Brain microvascular endothelial cell (primary cell): ENCODE results near the gene ADARB1.

Experiments used
- DNase-seq: peaks from one replicate; pipeline ENCODE4 v3.0.0-alpha.2; 2020
- H3K27ac ChIP-seq: fragments of 250-450 bp; sonication (Bioruptor Pico); 2 replicates; pipeline ENCODE4 v1.5.1; 2020; ENCODE audit warnings: mild to moderate bottlenecking, moderate library complexity
- H3K27me3 ChIP-seq: fragments of 250-450 bp; sonication (Bioruptor Pico); replicated peaks from 2 replicates; pipeline ENCODE4 v1.5.1; 2020; ENCODE audit warnings: mild to moderate bottlenecking
- H3K36me3 ChIP-seq: fragments of 250-450 bp; sonication (Bioruptor Pico); replicated peaks from 2 replicates; pipeline ENCODE4 v1.5.1; 2020; ENCODE audit warnings: mild to moderate bottlenecking
- H3K4me3 ChIP-seq: 2 replicates; pipeline ENCODE4 v1.5.1; 2011; ENCODE audit warnings: low read depth, mild to moderate bottlenecking, control low read depth, low read length, moderate library complexity
- in situ Hi-C: cut with HindIII; loops from 2 replicates; pipeline ENCODE4 v1.10.0; 2017; ENCODE audit warnings: low sequenced_read_pairs, low pct_ligation_motif_present
- TF ChIP-seq, protein P1 (sequence below): IDR thresholded peaks from 2 replicates; pipeline ENCODE4 v1.5.1; 2011; ENCODE audit warnings: low read depth, mild to moderate bottlenecking, moderate library complexity, low read length, control low read depth, inconsistent platforms; ENCODE audit errors: missing control alignments

The ADARB1 gene

GRCh38 chr21:45032977-45033710 is 41.2 kb upstream of the ADARB1 start:
- in situ Hi-C loops = no loop called here
- Histone ChIP-seq H3K27me3 (no peaks in the 10 kb centered on the region), H3K36me3 (no peaks in the 10 kb centered on the region), H3K27ac (no peak overlapping the region), H3K4me3 (no peak overlapping the region)
- DNase-seq = no peak
- TF ChIP-seq, protein P1, sequence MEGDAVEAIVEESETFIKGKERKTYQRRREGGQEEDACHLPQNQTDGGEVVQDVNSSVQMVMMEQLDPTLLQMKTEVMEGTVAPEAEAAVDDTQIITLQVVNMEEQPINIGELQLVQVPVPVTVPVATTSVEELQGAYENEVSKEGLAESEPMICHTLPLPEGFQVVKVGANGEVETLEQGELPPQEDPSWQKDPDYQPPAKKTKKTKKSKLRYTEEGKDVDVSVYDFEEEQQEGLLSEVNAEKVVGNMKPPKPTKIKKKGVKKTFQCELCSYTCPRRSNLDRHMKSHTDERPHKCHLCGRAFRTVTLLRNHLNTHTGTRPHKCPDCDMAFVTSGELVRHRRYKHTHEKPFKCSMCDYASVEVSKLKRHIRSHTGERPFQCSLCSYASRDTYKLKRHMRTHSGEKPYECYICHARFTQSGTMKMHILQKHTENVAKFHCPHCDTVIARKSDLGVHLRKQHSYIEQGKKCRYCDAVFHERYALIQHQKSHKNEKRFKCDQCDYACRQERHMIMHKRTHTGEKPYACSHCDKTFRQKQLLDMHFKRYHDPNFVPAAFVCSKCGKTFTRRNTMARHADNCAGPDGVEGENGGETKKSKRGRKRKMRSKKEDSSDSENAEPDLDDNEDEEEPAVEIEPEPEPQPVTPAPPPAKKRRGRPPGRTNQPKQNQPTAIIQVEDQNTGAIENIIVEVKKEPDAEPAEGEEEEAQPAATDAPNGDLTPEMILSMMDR = no peak

DNA sequence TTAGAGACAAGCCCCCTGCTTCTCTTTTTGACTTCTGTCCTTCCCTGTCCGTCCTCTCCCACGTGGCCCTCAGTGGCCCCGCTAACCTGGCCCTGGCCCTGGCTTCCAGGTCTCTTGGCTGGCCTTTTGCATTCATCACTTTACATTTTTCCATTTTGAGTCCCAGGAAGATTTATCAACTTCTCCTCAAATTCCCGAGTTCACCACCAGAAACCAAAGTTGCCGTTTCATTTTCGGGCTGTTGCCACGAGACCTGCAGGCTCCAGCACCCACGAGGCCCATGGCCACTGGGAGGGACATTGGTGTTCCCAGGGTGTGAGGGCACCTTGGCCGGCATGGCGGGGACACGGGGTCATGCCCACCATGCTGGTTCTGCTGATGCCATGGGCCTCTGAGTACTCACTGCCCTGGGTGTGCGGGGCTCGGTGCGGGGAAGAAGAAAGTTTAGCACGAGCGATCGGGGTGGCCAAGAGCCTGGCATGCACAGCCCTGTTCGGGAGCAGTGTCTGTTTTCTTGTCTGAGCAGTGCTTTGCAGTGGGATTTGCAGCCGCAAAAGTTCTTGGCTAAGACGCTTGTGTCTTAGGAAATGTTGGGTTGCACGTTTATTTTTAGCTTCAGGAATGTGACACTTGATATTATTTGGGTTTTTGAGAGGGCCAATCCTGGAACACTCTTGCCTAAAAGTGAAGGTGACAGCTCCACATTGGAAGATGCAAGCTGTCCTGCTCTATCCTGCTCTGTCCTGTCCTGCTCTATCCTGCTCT is 40.4 kb upstream of the ADARB1 start:
- TF ChIP-seq, protein P1 = no peak
- Histone ChIP-seq H3K36me3 (no peaks in the 10 kb centered on the region), H3K4me3 (no peak overlapping the region), H3K27me3 (no peaks in the 10 kb centered on the region), H3K27ac (no peak overlapping the region)
- peak; percentile 42 for DNase-seq
- in situ Hi-C loops = no loop called here

- TF ChIP-seq, protein P1 = no peak
- in situ Hi-C loops = no loop called here
- no peak overlapping the region for H3K4me3 ChIP-seq
- no peaks in the 10 kb centered on the region for H3K27me3 ChIP-seq
- no peaks in the 10 kb centered on the region for H3K36me3 ChIP-seq
- no peak for DNase-seq
- no peak overlapping the region for H3K27ac ChIP-seq
Observed at GRCh38 chr21:45034556-45035476, 39.6 kb upstream of the ADARB1 start.

DNA sequence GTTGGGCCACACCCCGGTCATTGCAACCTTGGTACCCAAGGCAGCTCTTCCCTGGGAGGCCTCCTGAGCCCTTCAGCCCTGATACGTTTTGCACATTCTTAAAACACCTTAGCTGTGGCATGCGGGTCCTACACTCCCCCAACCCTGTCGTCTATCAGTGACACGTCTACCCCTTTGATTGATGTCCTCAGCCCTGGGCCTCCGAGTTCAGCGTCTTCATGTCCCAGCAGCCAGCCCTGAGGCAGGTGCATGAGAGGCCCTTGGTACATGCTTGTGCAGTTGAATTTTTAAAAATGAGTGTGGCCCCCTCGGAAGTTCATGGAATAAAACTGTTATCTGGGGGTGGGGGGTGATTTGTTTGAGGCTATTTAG is 38.9 kb upstream of the ADARB1 start:
- H3K4me3 ChIP-seq = no peak overlapping the region
- no peak overlapping the region for H3K27ac ChIP-seq
- DNase-seq = no peak
- TF ChIP-seq, protein P1 = no peak
- no peaks in the 10 kb centered on the region for H3K27me3 ChIP-seq
- in situ Hi-C loops = no loop called here
- H3K36me3 ChIP-seq = no peaks in the 10 kb centered on the region

GRCh38 chr21:45036630-45037029 is 37.8 kb upstream of the ADARB1 start:
- Histone ChIP-seq H3K36me3 (no peaks in the 10 kb centered on the region), H3K4me3 (no peak overlapping the region), H3K27me3 (no peaks in the 10 kb centered on the region), H3K27ac (no peak overlapping the region)
- TF ChIP-seq, protein P1 = no peak
- in situ Hi-C loops = no loop called here
- no peak for DNase-seq
